HepG2 (cell line): ENCODE measurements around the gene GJC1. TPM values are rescaled to one million over a fixed set of nuclear protein-coding genes. Genes with fewer than 3 reads are reported as not detected.

Experiments used
- BATF2 ChIP-seq: sonication (generic); formaldehyde crosslinking; IDR thresholded peaks from 2 replicates; pipeline ENCODE4 v1.8.0; 2022; ENCODE audit warnings: mild to moderate bottlenecking, missing genetic modification reagents, moderate library complexity
- DR1 ChIP-seq: sonication (generic); formaldehyde crosslinking; IDR thresholded peaks from 2 replicates; pipeline ENCODE4 v1.8.0; 2021; ENCODE audit warnings: mild to moderate bottlenecking, missing genetic modification reagents, inconsistent platforms
- GABPB1 ChIP-seq: IDR thresholded peaks from 2 replicates; pipeline ENCODE4 v1.6.1; 2016; ENCODE audit warnings: mild to moderate bottlenecking, missing genetic modification reagents, moderate library complexity, missing compliant biosample characterization
- HIVEP1 ChIP-seq: sonication (generic); formaldehyde crosslinking; IDR thresholded peaks from 2 replicates; pipeline ENCODE4 v1.4.0; 2020; ENCODE audit warnings: mild to moderate bottlenecking, missing genetic modification reagents
- KLF16 ChIP-seq, 2 experiments: sonication (generic) in 1 of 2; formaldehyde crosslinking in 1 of 2; IDR thresholded peaks; 2 replicates each; pipeline versions ENCODE4 v1.6.1 to v1.8.0; 2016 to 2023; ENCODE audit warnings: missing genetic modification reagents in 2 of 2, missing compliant biosample characterization in 1 of 2
- MAF1 ChIP-seq: sonication (generic); formaldehyde crosslinking; IDR thresholded peaks from 2 replicates; pipeline ENCODE4 v1.5.0; 2020; ENCODE audit warnings: missing genetic modification reagents, borderline replicate concordance
- REL ChIP-seq: sonication (generic); formaldehyde crosslinking; conservative IDR thresholded peaks from 2 replicates; pipeline ENCODE4 v1.8.0; 2022; ENCODE audit warnings: mild to moderate bottlenecking, missing genetic modification reagents, moderate library complexity
- TEAD2 ChIP-seq: sonication (generic); formaldehyde crosslinking; IDR thresholded peaks from 2 replicates; pipeline ENCODE4 v1.9.0; 2021; ENCODE audit warnings: missing genetic modification reagents
- TFE3 ChIP-seq: IDR thresholded peaks from 2 replicates; pipeline ENCODE4 v1.6.1; 2016
- YEATS4 ChIP-seq: sonication (generic); formaldehyde crosslinking; IDR thresholded peaks from 2 replicates; pipeline ENCODE4 v1.4.0; 2020; ENCODE audit warnings: missing genetic modification reagents, borderline replicate concordance
- ZFP91 ChIP-seq: sonication (generic); formaldehyde crosslinking; IDR thresholded peaks from 2 replicates; pipeline ENCODE4 v1.9.0; 2022; ENCODE audit warnings: missing genetic modification reagents, mild to moderate bottlenecking, borderline replicate concordance
- ZNF274 ChIP-seq: sonication (generic); formaldehyde crosslinking; IDR thresholded peaks from 2 replicates; pipeline ENCODE4 v1.5.1; 2020; ENCODE audit warnings: mild to moderate bottlenecking, missing genetic modification reagents
- ZNF772 ChIP-seq: sonication (generic); formaldehyde crosslinking; IDR thresholded peaks from 2 replicates; pipeline ENCODE4 v1.5.0; 2020; ENCODE audit warnings: mild to moderate bottlenecking, missing genetic modification reagents
- ZNF773 ChIP-seq: sonication (generic); formaldehyde crosslinking; IDR thresholded peaks from 2 replicates; pipeline ENCODE4 v1.4.0; 2020; ENCODE audit warnings: missing genetic modification reagents, borderline replicate concordance
- ZSCAN31 ChIP-seq: sonication (generic); formaldehyde crosslinking; IDR thresholded peaks from 2 replicates; pipeline ENCODE4 v1.5.0; 2020; ENCODE audit warnings: low read depth, mild to moderate bottlenecking, missing genetic modification reagents
- ZSCAN9 ChIP-seq: IDR thresholded peaks from 2 replicates; pipeline ENCODE4 v1.6.1; 2016; ENCODE audit warnings: borderline replicate concordance
- polyA plus RNA-seq, 8 experiments: library from polyadenylated mRNA; depleted of rRNA in 3 of 8; stranded (reverse) in 7 of 8; unstranded in 1 of 8; fragments of >200 nt; fragmentation: Illumina TruSeq in 4 of 8; extraction: Trizol in 4 of 8; gene quantifications; 2 replicates each; pipeline versions ENCODE4 v1.2.1 to v1.2.3, GENCODE V29; 2011 to 2016; ENCODE audit warnings: low read depth in 4 of 8, missing spikeins in 1 of 8, mixed read lengths in 1 of 8; ENCODE audit not compliant: insufficient read depth in 1 of 8
- total RNA-seq, 5 experiments: library from RNA; depleted of rRNA; stranded (reverse); fragments of >200 nt; fragmentation: Illumina TruSeq; extraction: Trizol; gene quantifications; 2 replicates each; pipeline ENCODE4 v1.2.3, GENCODE V29; 2016; ENCODE audit warnings: low read depth in 1 of 5
- TF ChIP-seq, protein P1 (sequence below), 2 experiments: sonication (generic) in 1 of 2; formaldehyde crosslinking in 1 of 2; IDR thresholded peaks; 2 replicates each; pipeline versions ENCODE4 v1.4.0 to v1.6.1; 2016 to 2020; ENCODE audit warnings: borderline replicate concordance in 1 of 2, low read depth in 1 of 2, mild to moderate bottlenecking in 1 of 2, missing genetic modification reagents in 1 of 2
- TF ChIP-seq, protein P2 (sequence below): sonication (generic); formaldehyde crosslinking; IDR thresholded peaks from 2 replicates; pipeline ENCODE4 v1.4.0; 2020; ENCODE audit warnings: mild to moderate bottlenecking, missing genetic modification reagents

GJC1 gene
- total and polyA plus RNA-seq, 2 of the 13 experiments (the other 11 are each of a cell fraction or from before 2014, with no cell fraction given): 1.7 TPM

DNA sequence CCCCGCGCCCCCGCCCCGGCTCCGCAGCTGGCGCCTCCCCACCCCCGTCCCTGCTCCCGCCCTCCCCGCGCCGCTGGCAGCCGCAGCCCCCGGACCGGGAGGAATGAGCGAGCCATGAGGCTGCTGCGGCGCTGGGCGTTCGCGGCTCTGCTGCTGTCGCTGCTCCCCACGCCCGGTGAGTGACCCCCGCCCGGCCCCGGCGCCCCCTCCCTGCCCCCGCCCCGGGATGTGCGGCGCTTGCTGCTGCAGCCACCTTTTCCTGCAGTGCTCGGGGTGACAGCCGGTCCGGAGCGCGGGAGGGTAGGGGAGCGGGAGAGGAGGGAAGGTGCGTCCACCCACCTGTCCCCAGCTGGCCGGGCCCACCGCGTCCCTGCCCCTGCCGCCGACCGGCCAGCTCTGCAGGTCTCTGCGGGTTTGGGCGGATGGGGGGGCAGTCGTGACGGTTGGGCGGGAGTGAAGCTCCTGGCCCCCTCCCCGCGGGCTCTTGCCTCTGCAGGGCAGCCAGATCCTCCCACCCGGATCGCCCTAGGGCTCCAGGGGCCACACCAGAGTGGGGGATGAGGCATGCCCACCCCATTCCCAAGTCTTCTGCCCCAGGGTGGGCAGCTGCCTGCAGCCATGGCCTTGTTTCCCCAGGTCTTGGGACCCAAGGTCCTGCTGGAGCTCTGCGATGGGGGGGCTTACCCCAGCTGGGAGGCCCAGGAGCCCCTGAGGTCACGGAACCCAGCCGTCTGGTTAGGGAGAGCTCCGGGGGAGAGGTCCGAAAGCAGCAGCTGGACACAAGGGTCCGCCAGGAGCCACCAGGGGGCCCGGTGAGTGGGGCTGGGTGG, 70.8 kb downstream of the GJC1 start (continued):
- TF ChIP-seq, protein P1, sequence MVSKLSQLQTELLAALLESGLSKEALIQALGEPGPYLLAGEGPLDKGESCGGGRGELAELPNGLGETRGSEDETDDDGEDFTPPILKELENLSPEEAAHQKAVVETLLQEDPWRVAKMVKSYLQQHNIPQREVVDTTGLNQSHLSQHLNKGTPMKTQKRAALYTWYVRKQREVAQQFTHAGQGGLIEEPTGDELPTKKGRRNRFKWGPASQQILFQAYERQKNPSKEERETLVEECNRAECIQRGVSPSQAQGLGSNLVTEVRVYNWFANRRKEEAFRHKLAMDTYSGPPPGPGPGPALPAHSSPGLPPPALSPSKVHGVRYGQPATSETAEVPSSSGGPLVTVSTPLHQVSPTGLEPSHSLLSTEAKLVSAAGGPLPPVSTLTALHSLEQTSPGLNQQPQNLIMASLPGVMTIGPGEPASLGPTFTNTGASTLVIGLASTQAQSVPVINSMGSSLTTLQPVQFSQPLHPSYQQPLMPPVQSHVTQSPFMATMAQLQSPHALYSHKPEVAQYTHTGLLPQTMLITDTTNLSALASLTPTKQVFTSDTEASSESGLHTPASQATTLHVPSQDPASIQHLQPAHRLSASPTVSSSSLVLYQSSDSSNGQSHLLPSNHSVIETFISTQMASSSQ (IDR thresholded peaks at IDR 0.05; ENCODE audit: low read depth): no peak
- TF ChIP-seq, protein P1 (CRISPR knock-in tag; IDR thresholded peaks at IDR 0.05; ENCODE audit: borderline replicate concordance): no peak
- TF ChIP-seq, protein P2, sequence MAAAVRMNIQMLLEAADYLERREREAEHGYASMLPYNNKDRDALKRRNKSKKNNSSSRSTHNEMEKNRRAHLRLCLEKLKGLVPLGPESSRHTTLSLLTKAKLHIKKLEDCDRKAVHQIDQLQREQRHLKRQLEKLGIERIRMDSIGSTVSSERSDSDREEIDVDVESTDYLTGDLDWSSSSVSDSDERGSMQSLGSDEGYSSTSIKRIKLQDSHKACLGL (CRISPR knock-in tag): 0 out of 2 replicates have a peak, but pooled peaks have one; percentile 31
- TF ChIP-seq ZNF773 (CRISPR knock-in tag) (0 out of 2 replicates have a peak, but pooled peaks have one; percentile 18), ZNF274 (0 out of 2 replicates have a peak, but pooled peaks have one; percentile 28), ZNF772 (peak; percentile 31; the same call in 1 of the 2 replicates), ZSCAN9 (CRISPR knock-in tag) (no peak), ZSCAN31 (0 out of 2 replicates have a peak, but pooled peaks have one; percentile 60), REL (CRISPR knock-in tag) (no peak), YEATS4 (0 out of 2 replicates have a peak, but pooled peaks have one; percentile 26), KLF16 (CRISPR knock-in tag; IDR thresholded peaks at IDR 0.05) (peak in 1 of 2 experiments; percentile 29; a peak in 1 of 4 replicates), DR1 (CRISPR knock-in tag) (0 out of 2 replicates have a peak, but pooled peaks have one; percentile 30), TEAD2 (CRISPR knock-in tag) (no peak), GABPB1 (CRISPR knock-in tag) (peak; percentile 30; the same call in 1 of the 2 replicates), ZFP91 (CRISPR knock-in tag) (peak; percentile 40; the same call in 1 of the 2 replicates), BATF2 (CRISPR knock-in tag) (no peak), HIVEP1 (CRISPR knock-in tag) (0 out of 2 replicates have a peak, but pooled peaks have one; percentile 20), MAF1 (CRISPR knock-in tag) (0 out of 2 replicates have a peak, but pooled peaks have one; percentile 49), TFE3 (CRISPR knock-in tag) (no peak)
